ENCODE measurements around the gene SPR.

The SPR gene

DNA sequence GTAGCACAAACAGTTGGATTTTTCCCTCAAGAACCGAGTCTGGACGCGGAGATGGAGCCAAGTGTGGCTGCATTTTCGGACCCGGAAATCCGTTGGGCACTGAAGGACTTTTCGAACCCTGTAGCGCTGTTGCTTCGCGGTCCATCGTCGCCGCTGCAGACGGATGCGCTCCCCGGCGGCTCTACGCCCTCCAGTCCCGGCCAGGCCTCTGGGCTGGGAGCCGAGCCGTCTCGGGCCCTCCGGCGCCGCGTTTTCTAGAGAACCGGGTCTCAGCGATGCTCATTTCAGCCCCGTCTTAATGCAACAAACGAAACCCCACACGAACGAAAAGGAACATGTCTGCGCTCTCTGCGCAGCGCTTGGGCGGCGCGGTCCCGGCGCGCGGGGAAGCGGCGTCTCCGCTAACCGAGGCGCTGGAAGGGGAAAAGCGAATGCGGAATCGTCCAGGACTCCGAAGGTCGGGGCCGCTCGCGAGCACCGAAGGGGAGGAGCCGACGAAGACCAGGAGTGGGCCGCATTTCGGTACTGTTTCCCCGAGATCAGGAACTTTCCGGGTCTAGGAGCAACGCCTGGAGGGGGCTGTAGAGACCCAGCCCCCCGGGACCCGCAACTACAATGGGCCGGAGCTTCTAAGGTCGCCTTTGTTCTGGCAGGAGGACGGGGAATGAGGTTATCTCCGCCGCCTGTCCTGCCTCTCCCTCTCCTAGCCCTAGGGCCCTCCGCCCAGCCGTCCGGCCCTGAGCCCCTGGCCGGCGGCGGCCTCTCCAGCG is 33.3 kb downstream of the SPR start:
- no peaks in the 10 kb centered on the region for H3K4me1 ChIP-seq (ENCODE audit: insufficient read depth, low read length, poor library complexity, severe bottlenecking)
- no peaks in the 10 kb centered on the region for H3K9me2 ChIP-seq (replicated peaks; ENCODE audit: low read depth, low read length)
- H3K9ac ChIP-seq (ENCODE audit: low read depth, low read length, poor library complexity, severe bottlenecking): no peak overlapping the region
- no peaks in the 10 kb centered on the region for H3K9me3 ChIP-seq (ENCODE audit: insufficient read depth, low read depth, low read length)
- no peaks in the 10 kb centered on the region for H3K79me2 ChIP-seq (ENCODE audit: insufficient read depth, low read length)
- no peak overlapping the region for H3K4me3 ChIP-seq (ENCODE audit: low read length, poor library complexity, severe bottlenecking)
- TF ChIP-seq EZH2phosphoT487 (IDR thresholded peaks at IDR 0.05; ENCODE audit: borderline replicate concordance): no peak
- TF ChIP-seq, protein P1, sequence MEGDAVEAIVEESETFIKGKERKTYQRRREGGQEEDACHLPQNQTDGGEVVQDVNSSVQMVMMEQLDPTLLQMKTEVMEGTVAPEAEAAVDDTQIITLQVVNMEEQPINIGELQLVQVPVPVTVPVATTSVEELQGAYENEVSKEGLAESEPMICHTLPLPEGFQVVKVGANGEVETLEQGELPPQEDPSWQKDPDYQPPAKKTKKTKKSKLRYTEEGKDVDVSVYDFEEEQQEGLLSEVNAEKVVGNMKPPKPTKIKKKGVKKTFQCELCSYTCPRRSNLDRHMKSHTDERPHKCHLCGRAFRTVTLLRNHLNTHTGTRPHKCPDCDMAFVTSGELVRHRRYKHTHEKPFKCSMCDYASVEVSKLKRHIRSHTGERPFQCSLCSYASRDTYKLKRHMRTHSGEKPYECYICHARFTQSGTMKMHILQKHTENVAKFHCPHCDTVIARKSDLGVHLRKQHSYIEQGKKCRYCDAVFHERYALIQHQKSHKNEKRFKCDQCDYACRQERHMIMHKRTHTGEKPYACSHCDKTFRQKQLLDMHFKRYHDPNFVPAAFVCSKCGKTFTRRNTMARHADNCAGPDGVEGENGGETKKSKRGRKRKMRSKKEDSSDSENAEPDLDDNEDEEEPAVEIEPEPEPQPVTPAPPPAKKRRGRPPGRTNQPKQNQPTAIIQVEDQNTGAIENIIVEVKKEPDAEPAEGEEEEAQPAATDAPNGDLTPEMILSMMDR (conservative IDR thresholded peaks at IDR 0.05; ENCODE audit: low read length): no peak
- no peaks in the 10 kb centered on the region for H3F3A ChIP-seq (ENCODE audit: low read depth)
- no peaks in the 10 kb centered on the region for H4K20me1 ChIP-seq (ENCODE audit: insufficient read depth, low read length, poor library complexity, severe bottlenecking)
- no peak overlapping the region for H3K4me2 ChIP-seq (ENCODE audit: low read depth, low read length, poor library complexity, severe bottlenecking)
- H3K27me3 ChIP-seq (ENCODE audit: insufficient read depth, low read length, poor library complexity, severe bottlenecking): no peaks in the 10 kb centered on the region
- H2AFZ ChIP-seq (ENCODE audit: low read length): no peak overlapping the region
- H3K36me3 ChIP-seq (ENCODE audit: insufficient read depth, low read length): no peaks in the 10 kb centered on the region

DNA sequence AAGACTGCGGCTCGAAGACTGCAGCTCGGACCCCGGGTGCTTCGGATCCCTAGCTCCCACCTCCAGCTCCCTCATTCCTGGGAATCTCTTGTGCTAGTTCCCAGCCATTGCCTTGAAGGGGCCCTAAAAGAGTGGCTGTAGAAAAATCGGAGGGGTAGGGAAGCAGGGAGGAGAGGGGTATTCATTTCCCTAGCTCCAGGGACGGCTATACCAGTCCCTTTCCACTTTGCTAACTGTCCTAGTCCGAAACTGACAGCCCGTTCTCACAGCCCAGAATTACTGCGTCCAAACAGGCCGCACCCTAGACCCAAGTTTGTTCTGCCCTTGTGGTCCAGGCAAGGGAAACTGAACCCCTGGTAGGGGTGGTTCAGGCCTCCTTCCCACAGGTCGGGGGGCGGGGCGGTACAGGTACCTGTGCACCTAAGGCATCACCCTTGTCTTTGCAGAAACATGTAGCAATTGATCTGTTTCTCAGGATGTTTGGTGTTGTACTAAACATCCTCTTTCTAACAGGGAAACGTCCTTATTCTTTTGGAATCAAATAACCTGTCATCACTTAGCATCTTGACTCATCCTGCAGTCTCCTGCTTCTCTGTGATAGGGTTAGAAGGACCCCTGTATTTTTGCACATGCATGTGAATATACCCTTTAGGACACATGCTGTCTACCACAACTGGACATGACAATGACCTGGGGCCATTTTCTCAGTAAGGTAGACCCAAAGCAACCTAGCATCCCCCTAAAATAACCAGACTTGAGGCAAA is 34.1 kb downstream of the SPR start:
- no peak overlapping the region for H2AFZ ChIP-seq (ENCODE audit: low read length)
- H3K9me3 ChIP-seq (ENCODE audit: insufficient read depth, low read depth, low read length): no peaks in the 10 kb centered on the region
- H3K79me2 ChIP-seq (ENCODE audit: insufficient read depth, low read length): no peaks in the 10 kb centered on the region
- no peaks in the 10 kb centered on the region for H3F3A ChIP-seq (ENCODE audit: low read depth)
- H4K20me1 ChIP-seq (ENCODE audit: insufficient read depth, low read length, poor library complexity, severe bottlenecking): no peaks in the 10 kb centered on the region
- H3K4me1 ChIP-seq (ENCODE audit: insufficient read depth, low read length, poor library complexity, severe bottlenecking): no peaks in the 10 kb centered on the region
- no peak overlapping the region for H3K4me3 ChIP-seq (ENCODE audit: low read length, poor library complexity, severe bottlenecking)
- H3K36me3 ChIP-seq (ENCODE audit: insufficient read depth, low read length): no peaks in the 10 kb centered on the region
- H3K9me2 ChIP-seq (replicated peaks; ENCODE audit: low read depth, low read length): no peaks in the 10 kb centered on the region
- H3K9ac ChIP-seq (ENCODE audit: low read depth, low read length, poor library complexity, severe bottlenecking): no peak overlapping the region
- no peak overlapping the region for H3K4me2 ChIP-seq (ENCODE audit: low read depth, low read length, poor library complexity, severe bottlenecking)
- no peaks in the 10 kb centered on the region for H3K27me3 ChIP-seq (ENCODE audit: insufficient read depth, low read length, poor library complexity, severe bottlenecking)
- no peak for TF ChIP-seq EZH2phosphoT487 (IDR thresholded peaks at IDR 0.05; ENCODE audit: borderline replicate concordance)
- TF ChIP-seq, protein P1 (conservative IDR thresholded peaks at IDR 0.05; ENCODE audit: low read length): no peak

DNA sequence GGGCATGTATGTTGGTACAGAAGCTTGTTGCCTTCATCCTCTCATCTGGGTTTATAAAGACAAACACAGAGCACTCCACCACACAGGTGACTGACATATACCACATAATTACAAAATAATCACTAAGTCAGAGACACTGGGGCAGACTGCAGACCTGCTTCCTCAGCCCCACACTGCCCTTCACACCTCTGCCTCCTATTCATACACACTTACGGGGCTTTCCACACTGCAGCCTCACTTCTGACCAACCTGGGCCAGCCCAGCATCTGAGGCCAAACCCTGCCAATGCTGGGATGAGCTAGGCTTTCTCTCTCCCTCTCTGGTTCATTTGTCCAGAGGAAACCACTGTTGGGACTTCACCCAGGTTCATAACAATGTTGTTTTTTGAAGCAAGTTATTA is 34.6 kb downstream of the SPR start:
- no peaks in the 10 kb centered on the region for H3K27me3 ChIP-seq (ENCODE audit: insufficient read depth, low read length, poor library complexity, severe bottlenecking)

More for the DNA sequence above, 34.6 kb downstream of the SPR start:
- H2AFZ ChIP-seq (ENCODE audit: low read length): no peak overlapping the region
- no peaks in the 10 kb centered on the region for H3K79me2 ChIP-seq (ENCODE audit: insufficient read depth, low read length)
- H3K4me2 ChIP-seq (ENCODE audit: low read depth, low read length, poor library complexity, severe bottlenecking): no peak overlapping the region
- H3K9ac ChIP-seq (ENCODE audit: low read depth, low read length, poor library complexity, severe bottlenecking): no peak overlapping the region
- no peaks in the 10 kb centered on the region for H3K9me3 ChIP-seq (ENCODE audit: insufficient read depth, low read depth, low read length)
- H3F3A ChIP-seq (ENCODE audit: low read depth): no peaks in the 10 kb centered on the region
- no peak for TF ChIP-seq EZH2phosphoT487 (IDR thresholded peaks at IDR 0.05; ENCODE audit: borderline replicate concordance)
- TF ChIP-seq, protein P1 (conservative IDR thresholded peaks at IDR 0.05; ENCODE audit: low read length): no peak
- no peak overlapping the region for H3K4me3 ChIP-seq (ENCODE audit: low read length, poor library complexity, severe bottlenecking)
- no peaks in the 10 kb centered on the region for H3K9me2 ChIP-seq (replicated peaks; ENCODE audit: low read depth, low read length)
- H4K20me1 ChIP-seq (ENCODE audit: insufficient read depth, low read length, poor library complexity, severe bottlenecking): no peaks in the 10 kb centered on the region
- H3K36me3 ChIP-seq (ENCODE audit: insufficient read depth, low read length): no peaks in the 10 kb centered on the region
- no peaks in the 10 kb centered on the region for H3K4me1 ChIP-seq (ENCODE audit: insufficient read depth, low read length, poor library complexity, severe bottlenecking)

Data from Loucy (cell line).